Activated CD4-positive, alpha-beta T cell treated with anti-CD3 and anti-CD28 coated beads for 1 hour (primary cell): ENCODE data around the gene STK25.
"Not testable (repeated sequence)": the region's sequence is repeated elsewhere in the genome, so short reads cannot be mapped to it uniquely, and the experiment has no call there.

ENCODE experiments used
- DNase-seq: peaks from one replicate; pipeline ENCODE4 v3.0.0-alpha.2; 2020

STK25 gene

DNA sequence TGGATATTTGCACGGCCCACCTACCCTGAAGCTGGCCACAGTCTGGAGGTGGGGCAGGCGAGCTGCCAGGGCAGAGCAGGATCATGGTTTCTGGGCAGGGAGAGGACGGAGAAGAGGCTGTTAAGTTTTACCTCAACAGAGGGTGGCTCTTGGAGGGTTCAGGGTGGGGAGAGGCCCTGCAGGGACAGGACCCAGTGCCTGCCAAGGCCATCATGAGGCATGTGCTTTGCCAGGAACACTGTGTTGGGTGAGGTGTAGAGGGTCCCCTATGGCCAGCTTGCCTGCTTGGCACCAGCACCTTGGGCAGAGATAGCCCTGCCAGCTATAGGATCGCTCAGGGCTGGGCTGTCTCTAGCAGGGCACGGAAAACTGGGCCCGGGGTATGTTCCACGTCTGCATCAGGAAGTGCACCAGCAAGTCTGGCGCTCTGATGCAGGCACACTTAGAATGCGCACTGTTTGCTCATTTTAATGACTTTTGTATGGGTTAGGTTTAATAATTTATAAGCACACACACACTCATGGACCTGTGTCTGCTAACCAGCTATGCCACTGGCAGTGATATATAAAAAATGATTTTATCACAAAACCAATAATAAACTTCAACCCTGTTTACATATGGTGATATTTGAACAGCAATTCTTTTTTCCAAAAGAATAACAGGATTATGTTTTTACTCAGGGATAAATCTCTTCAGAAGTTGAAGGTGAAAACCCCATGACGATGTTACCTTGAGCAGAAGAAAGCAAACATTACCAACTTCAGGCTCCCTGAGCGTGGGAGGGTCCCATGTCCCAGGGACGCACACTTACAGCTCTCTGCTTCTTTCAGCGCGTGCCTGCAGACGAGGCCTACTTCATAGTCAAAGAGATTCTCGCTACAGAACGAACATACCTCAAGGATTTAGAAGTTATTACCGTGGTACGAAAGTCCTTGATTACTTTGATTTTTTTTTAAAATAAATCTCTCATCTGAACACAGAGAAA lies 46.4 kb downstream of the STK25 start:
- no peak for DNase-seq

DNA sequence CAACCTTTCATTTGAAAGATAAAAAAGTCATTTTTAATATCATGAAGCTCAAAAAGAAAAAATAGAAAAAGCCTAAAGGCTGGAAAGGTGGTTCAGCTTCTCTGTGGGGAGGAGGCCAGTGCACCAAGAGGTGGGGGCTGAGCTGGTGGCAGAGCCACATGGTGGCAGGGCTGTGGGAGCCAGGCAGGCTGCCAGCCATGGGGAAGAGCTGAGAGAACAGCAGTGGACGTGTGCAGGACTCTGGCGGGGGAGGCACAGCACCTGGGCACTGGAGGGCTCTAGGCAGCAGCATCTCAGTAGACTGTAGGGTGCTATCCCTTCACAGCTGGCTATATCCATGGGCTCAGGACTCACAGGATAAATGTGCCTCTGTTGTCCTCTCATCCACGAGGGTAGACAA lies 47.8 kb downstream of the STK25 start:
- no peak for DNase-seq

DNA sequence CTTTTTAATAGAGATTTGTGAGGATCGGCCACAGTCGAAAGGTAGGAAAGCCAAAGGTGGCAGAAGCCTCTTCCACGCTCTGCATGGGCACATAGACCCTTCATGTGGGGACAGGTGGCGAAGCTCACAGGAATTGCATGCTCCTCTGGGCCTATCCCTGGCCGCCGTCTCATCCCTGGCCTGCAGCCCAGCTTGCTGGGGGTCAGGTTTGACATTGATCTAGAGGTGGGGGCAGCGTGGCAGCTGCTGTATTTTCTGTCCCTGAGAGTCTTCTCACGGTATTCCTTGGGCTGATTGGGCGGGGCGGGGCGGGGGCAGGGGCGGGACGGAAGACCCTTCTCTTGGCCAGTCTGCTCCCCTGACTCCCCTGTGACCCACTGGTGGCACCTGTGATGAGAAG lies 48.9 kb downstream of the STK25 start:
- no peak for DNase-seq

DNA sequence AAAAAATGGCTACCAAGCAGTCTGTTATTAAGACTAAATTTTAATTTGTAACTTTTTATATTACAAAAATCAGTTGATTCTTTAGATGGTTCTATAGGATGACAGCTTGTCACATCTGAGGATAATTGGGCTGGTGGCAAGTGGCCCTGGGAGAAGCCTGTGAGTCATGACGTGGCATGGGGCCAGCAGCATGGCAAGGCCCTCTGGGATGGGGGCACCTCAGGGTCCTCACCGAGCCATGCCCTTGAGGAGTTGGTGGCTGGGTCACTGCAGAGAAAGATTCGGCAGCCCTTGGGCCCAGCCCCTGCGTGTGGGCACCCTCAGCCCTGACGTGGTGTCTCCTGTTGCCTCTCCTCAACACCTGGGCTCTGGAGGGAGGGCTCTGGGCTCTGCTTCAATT lies 49.7 kb downstream of the STK25 start:
- no peak for DNase-seq

DNA sequence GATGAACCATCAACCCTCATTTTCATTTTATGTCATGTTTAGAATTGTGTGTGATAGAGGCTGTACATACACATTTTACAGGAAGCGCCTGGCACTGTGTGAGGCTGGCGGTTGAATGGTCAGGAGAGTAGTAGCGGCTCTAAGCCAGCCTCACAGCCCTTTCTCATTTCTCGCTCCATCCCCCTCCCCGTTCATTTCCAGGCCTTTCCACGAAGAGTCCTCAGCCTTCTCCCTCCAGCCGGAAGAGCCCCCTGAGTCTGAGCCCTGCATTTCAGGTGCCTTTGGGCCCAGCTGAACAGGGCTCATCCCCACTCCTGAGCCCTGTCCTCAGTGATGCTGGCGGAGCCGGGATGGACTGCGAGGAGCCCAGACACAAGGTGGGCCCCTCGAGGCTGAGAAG lies 51.8 kb downstream of the STK25 start:
- DNase-seq = no peak

DNA sequence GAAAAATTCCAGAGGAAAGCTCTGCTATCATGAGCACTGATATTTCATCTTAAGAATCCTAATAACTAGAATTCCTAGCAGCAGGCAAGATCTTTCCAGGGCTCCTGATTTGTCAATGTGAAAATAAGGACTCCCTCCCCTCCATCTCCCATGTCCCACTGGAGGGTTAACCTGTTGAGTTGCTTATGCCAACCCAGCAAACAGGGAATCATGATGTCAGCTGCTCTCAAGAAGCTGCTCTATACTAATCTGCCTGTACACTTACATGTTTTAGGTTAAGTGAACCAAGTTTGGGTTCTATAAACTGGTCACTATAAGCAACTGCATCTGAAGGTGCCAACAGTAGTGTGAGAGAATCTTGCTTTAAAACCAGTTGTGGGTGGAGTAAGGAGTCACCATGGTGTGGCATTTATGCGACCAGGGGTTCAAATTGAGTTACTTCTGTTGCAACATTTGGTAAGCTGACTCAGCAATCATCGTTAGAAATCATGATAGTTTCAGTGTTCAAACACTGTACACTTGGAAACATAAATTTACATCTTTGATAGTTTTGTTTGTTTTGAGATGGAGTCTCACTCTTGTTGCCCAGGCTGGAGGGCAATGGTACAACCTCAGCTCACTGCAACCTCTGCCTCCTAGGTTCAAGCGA lies 53.4 kb downstream of the STK25 start:
- DNase-seq = no peak

DNA sequence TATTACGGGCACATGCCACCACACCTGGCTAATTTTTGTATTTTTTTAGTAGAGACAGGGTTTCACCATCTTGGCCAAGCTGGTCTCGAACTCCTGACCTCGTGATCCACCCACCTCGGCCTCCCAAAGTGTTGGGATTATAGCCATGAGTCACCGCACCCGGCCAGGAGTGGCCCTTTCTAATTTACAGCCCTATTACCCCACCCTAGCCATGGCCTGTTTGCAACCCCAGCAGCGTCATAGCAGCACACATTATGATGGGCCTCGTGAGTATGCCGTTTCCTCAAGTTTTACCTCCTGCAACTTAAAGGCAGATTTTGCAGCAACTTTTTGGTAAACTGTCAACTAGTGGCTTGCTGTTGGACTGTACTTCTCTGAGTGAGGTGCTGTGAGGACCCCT lies 54.5 kb downstream of the STK25 start:
- DNase-seq = not testable (repeated sequence)

DNA sequence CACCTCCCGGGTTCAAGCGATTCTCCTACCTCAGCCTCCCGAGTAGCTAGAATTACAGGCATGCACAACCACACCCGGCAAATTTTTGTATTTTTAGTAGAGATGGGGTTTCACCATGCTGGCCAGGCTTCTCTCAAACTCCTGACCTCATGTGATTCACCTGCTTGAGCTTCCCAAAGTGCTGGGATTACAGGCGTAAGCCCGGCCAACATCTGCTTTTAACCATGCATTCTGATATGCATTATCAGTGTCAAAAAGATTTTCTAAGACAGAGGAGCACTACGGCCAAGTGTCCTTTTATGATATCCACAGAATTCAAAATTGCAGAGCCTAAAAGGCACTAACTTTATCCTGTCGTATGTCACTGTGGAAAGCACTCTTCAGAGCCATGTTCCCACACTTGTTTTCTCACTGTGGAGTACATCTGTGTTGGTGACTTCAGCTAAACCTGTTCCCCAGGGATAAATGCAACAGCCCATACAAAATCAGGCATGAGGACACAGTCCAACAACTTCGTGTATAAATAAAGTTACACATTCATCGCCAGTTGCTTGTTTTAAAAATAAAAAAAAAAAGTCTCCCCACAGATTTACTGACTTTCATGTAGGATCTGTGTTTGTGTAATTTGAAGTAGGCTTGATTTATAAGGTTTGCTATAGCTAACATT lies 56.4 kb downstream of the STK25 start:
- no peak for DNase-seq

DNA sequence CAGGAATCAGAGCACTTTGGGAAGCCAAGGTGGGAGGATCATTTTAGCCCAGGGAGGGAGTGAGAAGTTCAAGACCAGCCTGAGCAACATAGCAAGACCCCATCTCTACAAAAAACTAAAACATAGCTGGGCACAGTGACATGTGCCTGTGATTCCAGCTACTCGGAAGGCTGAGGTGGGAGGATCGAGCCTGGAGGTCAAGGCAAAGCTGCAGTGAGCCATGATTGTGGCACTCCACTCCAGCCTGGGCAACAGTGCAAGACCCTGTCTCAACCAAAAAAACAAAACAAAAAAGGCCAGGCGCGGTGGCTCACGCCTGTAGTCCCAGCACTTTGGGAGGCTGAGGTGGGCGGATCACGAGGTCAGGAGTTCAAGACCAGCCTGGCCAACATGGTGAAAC lies 58.3 kb downstream of the STK25 start:
- not testable (repeated sequence) for DNase-seq

DNA sequence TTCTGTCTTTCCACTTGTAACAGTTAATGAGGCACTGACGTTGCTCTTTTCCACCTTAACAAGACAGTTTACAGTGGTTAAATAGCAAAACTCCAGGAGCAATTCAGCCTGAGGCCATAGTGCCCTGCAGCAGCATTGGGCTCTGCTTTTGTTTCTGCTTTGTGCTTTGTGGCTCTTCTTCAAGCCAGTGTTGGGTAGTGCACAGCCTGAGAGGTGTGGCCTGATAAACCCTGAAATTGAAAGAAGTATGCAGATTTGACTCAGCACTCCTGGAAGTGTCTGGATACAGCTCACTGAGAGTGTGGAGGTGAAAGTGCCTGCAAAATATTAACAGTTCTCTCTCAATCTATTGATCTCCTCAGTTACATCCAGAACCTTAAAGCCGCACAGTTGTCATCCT lies 63.0 kb downstream of the STK25 start:
- no peak for DNase-seq

DNA sequence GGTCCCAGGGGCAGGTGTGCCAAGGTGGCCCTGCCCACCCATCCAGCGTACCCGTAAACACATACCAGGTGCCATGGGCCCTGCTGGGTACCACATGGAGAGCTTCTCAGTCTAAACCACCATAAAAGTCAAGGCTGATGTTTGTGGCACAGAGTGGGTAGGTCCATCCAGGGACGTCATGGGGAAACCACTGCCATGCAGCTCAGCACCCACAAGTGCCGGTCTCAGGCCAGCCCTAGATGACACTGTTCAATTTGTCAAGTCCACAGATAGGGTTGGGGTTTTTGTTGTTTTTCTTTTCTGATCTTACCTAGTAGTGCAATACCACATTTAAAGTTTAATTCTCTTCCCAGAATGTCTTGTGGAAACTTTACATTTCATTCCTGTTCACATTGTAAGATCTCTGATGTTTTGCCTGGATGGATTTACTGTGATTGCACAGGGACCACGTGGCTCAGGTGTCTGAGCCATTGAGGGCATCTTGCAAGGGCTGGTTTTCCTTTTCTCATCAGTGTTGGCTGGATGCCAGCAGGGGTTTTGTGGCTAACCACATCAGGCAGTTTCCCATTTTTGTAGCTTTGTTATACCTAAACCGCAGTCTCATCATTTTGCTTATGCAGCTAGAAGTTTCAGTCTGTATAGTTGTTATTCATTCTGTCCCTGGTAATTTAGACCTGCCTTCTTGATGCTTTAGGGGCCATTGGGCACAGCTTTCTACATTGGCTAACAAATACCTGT lies 64.7 kb downstream of the STK25 start:
- DNase-seq = peak; percentile 87
